PC-3 (cell line): ENCODE data around the gene BCL6B. TPM values are rescaled to one million over a fixed set of nuclear protein-coding genes. Genes with fewer than 3 reads are reported as not detected.

Source experiments
- ATAC-seq: fragments of 200-7000 bp; cut with Tn5 transposase; 2 replicates; pipeline ENCODE4 v1.9.1; 2020; ENCODE audit warnings: mild to moderate bottlenecking, moderate library complexity
- BruUV-seq: library from RNA; stranded (reverse); fragments of 400-500 nt; replicated peaks from 2 replicates; lab custom pipeline; 2021; lab: Mats Ljungman, UMichigan
- CTCF ChIA-PET: fragments of 300-600 bp; sonication (Branson Sonifier 250); formaldehyde crosslinking; loops from one replicate; lab custom pipeline; 2022; ENCODE audit warnings: antibody characterized with exemption; lab: Charles Lee
- POLR2A ChIA-PET: fragments of 300-600 bp; sonication (Branson Sonifier 250); formaldehyde crosslinking; loops from one replicate; lab custom pipeline; 2022; ENCODE audit warnings: antibody characterized with exemption; ENCODE audit not compliant: unreplicated experiment; lab: Charles Lee
- DNase-seq: peaks from one replicate; pipeline ENCODE4 v3.0.0-alpha.2; 2015
- H2AFZ ChIP-seq: fragments of 300-600 bp; sonication (generic); 2 replicates; pipeline ENCODE4 v1.6.0; 2016; ENCODE audit warnings: antibody characterized with exemption, low read length
- H3F3A ChIP-seq: fragments of 300-600 bp; sonication (generic); one replicate; pipeline ENCODE4 v1.6.0; 2017; ENCODE audit warnings: antibody characterized with exemption, low read length, control low read depth, mild to moderate bottlenecking; ENCODE audit not compliant: unreplicated experiment
- H3K27ac ChIP-seq: fragments of 300-600 bp; sonication (generic); 2 replicates; pipeline ENCODE4 v1.5.1; 2016; ENCODE audit warnings: mild to moderate bottlenecking, low read length
- H3K27me3 ChIP-seq: fragments of 300-600 bp; sonication (generic); 2 replicates; pipeline ENCODE4 v1.6.1; 2016; ENCODE audit warnings: low read length, mixed read lengths
- H3K36me3 ChIP-seq: fragments of 300-600 bp; sonication (generic); 2 replicates; pipeline ENCODE4 v1.6.1; 2016; ENCODE audit warnings: low read depth, mixed run types, low read length, mixed read lengths
- H3K4me1 ChIP-seq: fragments of 300-600 bp; sonication (generic); 2 replicates; pipeline ENCODE4 v1.5.1; 2016; ENCODE audit warnings: low read length; ENCODE audit not compliant: insufficient read depth
- H3K4me2 ChIP-seq: fragments of 300-600 bp; sonication (generic); 2 replicates; pipeline ENCODE4 v1.6.0; 2016; ENCODE audit warnings: low read length
- H3K4me3 ChIP-seq: fragments of 300-600 bp; sonication (generic); 2 replicates; pipeline ENCODE4 v1.5.1; 2016; ENCODE audit warnings: mild to moderate bottlenecking, low read length, mixed read lengths
- H3K79me2 ChIP-seq: fragments of 300-600 bp; sonication (generic); 2 replicates; pipeline ENCODE4 v1.6.1; 2017; ENCODE audit warnings: low read length, mixed read lengths
- H3K9ac ChIP-seq: fragments of 300-600 bp; sonication (generic); 2 replicates; pipeline ENCODE4 v1.6.0; 2016; ENCODE audit warnings: mild to moderate bottlenecking, low read length
- H3K9me2 ChIP-seq: fragments of 300-600 bp; sonication (generic); replicated peaks from 2 replicates; pipeline ENCODE4 v1.6.1; 2016; ENCODE audit warnings: mixed run types, low read length, mixed read lengths
- H3K9me3 ChIP-seq: fragments of 300-600 bp; sonication (generic); 2 replicates; pipeline ENCODE4 v1.6.1; 2016; ENCODE audit warnings: low read length, mixed read lengths
- H4K20me1 ChIP-seq: fragments of 300-600 bp; sonication (generic); 2 replicates; pipeline ENCODE4 v1.6.1; 2016; ENCODE audit warnings: low read length, mixed read lengths
- EZH2 ChIP-seq: fragments of 300-600 bp; sonication (generic); IDR thresholded peaks from one replicate; pipeline ENCODE4 v1.6.1; 2017; ENCODE audit warnings: antibody characterized with exemption, mild to moderate bottlenecking, low read length; ENCODE audit not compliant: unreplicated experiment
- EZH2phosphoT487 ChIP-seq: fragments of 300-600 bp; sonication (generic); IDR thresholded peaks from 2 replicates; pipeline ENCODE4 v1.6.1; 2018; ENCODE audit warnings: mild to moderate bottlenecking, antibody characterized with exemption, low read length, borderline replicate concordance
- intact Hi-C: fragments of 100-400 bp; cut with micrococcal nuclease; formaldehyde crosslinking; loops from 2 replicates; pipeline ENCODE4 v1.9.0; 2023
- total RNA-seq: library from RNA; depleted of rRNA; stranded (reverse); fragments of >200 nt; gene quantifications from 2 replicates; pipeline ENCODE4 v1.2.3, GENCODE V29; 2014
- TF ChIP-seq, protein P1 (sequence below): fragments of 300-600 bp; sonication (generic); conservative IDR thresholded peaks from 2 replicates; pipeline ENCODE4 v1.5.1; 2017; ENCODE audit warnings: antibody characterized with exemption, low read depth, mild to moderate bottlenecking, low read length

The BCL6B gene
- total RNA-seq, 1 experiment from 2014 or later = not detected

- H3K27ac ChIP-seq = no peak overlapping the region
- TF ChIP-seq, protein P1, sequence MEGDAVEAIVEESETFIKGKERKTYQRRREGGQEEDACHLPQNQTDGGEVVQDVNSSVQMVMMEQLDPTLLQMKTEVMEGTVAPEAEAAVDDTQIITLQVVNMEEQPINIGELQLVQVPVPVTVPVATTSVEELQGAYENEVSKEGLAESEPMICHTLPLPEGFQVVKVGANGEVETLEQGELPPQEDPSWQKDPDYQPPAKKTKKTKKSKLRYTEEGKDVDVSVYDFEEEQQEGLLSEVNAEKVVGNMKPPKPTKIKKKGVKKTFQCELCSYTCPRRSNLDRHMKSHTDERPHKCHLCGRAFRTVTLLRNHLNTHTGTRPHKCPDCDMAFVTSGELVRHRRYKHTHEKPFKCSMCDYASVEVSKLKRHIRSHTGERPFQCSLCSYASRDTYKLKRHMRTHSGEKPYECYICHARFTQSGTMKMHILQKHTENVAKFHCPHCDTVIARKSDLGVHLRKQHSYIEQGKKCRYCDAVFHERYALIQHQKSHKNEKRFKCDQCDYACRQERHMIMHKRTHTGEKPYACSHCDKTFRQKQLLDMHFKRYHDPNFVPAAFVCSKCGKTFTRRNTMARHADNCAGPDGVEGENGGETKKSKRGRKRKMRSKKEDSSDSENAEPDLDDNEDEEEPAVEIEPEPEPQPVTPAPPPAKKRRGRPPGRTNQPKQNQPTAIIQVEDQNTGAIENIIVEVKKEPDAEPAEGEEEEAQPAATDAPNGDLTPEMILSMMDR = no peak
- TF ChIP-seq EZH2phosphoT487 (no peak), EZH2 (no peak)
- no peaks in the 10 kb centered on the region for H3K27me3 ChIP-seq
- no peaks in the 10 kb centered on the region for H3K4me1 ChIP-seq
- DNase-seq (no peak), ATAC-seq (no peak)
- no peaks in the 10 kb centered on the region for H3F3A ChIP-seq
- no peaks in the 10 kb centered on the region for H3K9me2 ChIP-seq
- no peak overlapping the region for H3K9ac ChIP-seq
- no peaks in the 10 kb centered on the region for H3K36me3 ChIP-seq
- H3K4me2 ChIP-seq = no peak overlapping the region
- no peaks in the 10 kb centered on the region for H3K9me3 ChIP-seq
- no peak overlapping the region for H2AFZ ChIP-seq
- no peak overlapping the region for H3K4me3 ChIP-seq
- no TSS peak for BruUV-seq
- no peaks in the 10 kb centered on the region for H3K79me2 ChIP-seq
- H4K20me1 ChIP-seq = no peaks in the 10 kb centered on the region
- ChIA-PET POLR2A (no interaction called here), CTCF (no interaction called here)
- intact Hi-C loops = no loop called here
Measured at GRCh38 chr17:7074931-7075330, 52.1 kb downstream of the BCL6B start.

- POLR2A ChIA-PET = no interaction called here
- ATAC-seq (no peak), DNase-seq (no peak)
- no peaks in the 10 kb centered on the region for H4K20me1 ChIP-seq
- CTCF ChIA-PET = no interaction called here
- H3K27me3 ChIP-seq = no peaks in the 10 kb centered on the region
- no peaks in the 10 kb centered on the region for H3K9me2 ChIP-seq
- no peaks in the 10 kb centered on the region for H3K9me3 ChIP-seq
- BruUV-seq = no TSS peak
- H3K4me3 ChIP-seq = no peak overlapping the region
- no peak overlapping the region for H2AFZ ChIP-seq
- no peaks in the 10 kb centered on the region for H3K36me3 ChIP-seq
- H3K4me1 ChIP-seq = no peaks in the 10 kb centered on the region
- H3K27ac ChIP-seq = no peak overlapping the region
- intact Hi-C loops = no loop called here
- H3F3A ChIP-seq = no peaks in the 10 kb centered on the region
- TF ChIP-seq, protein P1 = no peak
- TF ChIP-seq EZH2 (no peak), EZH2phosphoT487 (no peak)
- H3K79me2 ChIP-seq = no peaks in the 10 kb centered on the region
- no peak overlapping the region for H3K4me2 ChIP-seq
- H3K9ac ChIP-seq = no peak overlapping the region
Measured at GRCh38 chr17:7077911-7078546, 55.2 kb downstream of the BCL6B start.

- Histone ChIP-seq H3K27ac (no peak overlapping the region), H3K36me3 (no peaks in the 10 kb centered on the region), H3K9ac (no peak overlapping the region), H3K9me3 (no peaks in the 10 kb centered on the region), H3K4me1 (peaks cover 1% of the 10 kb centered on the region; the same call in 1 of the 2 replicates), H3F3A (no peaks in the 10 kb centered on the region), H2AFZ (no peak overlapping the region), H3K79me2 (no peaks in the 10 kb centered on the region), H3K4me2 (no peak overlapping the region), H3K4me3 (no peak overlapping the region), H4K20me1 (no peaks in the 10 kb centered on the region), H3K27me3 (no peaks in the 10 kb centered on the region), H3K9me2 (no peaks in the 10 kb centered on the region)
- no peak for DNase-seq
- POLR2A ChIA-PET = no interaction called here
- ATAC-seq = no peak
- TF ChIP-seq EZH2 = no peak
- TF ChIP-seq, protein P1 = no peak
- TF ChIP-seq EZH2phosphoT487 = no peak
- no TSS peak for BruUV-seq
- intact Hi-C loops = no loop called here
- CTCF ChIA-PET = no interaction called here
Measured at GRCh38 chr17:7078711-7079110, 55.9 kb downstream of the BCL6B start.
